GM21515 (cell line): Measurements from ENCODE around the gene PLPP1.
A peak's percentile ranks its signal among the peaks of the same experiment; 100 is the strongest.

Experiments
- ATAC-seq: cut with Tn5 transposase; IDR thresholded peaks from one replicate; pipeline ENCODE4 v1.9.1; 2021; ENCODE audit not compliant: unreplicated experiment

PLPP1 gene

DNA sequence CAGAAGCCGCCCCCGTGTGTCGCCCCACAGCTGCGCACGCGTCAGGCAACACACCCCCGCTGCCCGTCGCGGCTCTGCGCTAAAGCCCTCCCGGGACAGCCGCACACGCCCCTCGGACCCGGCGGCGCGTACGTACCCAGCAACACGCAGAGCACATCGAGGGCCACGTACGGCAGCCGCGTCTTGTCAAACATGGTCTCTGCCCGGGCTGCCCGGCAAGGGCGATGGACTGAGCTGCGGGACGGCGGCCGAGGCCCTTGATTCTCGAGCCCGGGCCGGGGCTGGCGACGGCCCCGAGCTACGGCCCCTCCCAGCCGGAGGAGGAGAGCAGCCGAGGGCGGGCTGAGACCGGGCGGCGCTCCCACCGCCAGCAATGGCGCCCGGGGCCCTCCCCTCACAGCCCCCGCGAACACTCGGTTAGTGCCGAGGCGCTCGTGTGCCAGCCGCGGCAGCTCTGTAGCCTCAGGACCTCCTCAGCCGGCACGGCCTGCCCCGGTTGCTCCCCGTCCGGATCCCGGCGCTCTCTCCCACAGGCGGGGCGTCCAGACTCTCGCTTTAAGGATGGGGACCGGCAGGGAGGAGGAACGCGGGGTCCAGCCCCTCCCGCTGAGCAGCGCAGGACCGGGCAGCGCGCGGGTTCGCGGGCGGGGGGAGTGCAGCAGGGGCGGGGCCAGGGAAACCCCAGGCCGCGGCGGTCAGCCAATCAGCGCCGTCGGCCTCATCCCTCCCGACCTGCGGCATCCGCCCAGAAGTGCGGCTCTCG, at the start of gene PLPP1:
Gene PLPP1, minus strand, starts transcription at position 529 of the 763 bp plus-strand sequence. Its CDS starts 335 bp downstream, at position 194.
- ATAC-seq = peak; percentile 82

GRCh38 chr5:55583578-55583977, 48.8 kb upstream of the PLPP1 start:
- no peak for ATAC-seq

DNA sequence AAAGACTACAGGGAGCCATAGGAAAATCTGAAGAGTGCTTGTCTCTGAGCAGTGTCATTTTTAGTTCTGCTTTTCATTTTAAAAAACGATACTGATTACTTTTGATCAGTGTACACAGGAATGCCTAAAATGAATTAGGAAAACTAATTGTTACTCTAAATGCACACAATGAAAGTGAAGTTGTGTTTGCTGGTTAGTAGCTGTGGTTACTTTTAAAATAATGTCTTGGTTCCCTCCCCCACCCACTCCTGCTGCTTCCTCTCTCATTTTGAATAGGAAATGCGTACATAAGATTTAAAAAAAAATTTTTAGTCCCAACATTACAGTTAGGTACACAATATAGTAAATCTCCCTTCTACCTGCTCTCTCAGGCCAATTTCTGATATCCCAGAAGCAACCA, 47.5 kb upstream of the PLPP1 start:
- no peak for ATAC-seq

DNA sequence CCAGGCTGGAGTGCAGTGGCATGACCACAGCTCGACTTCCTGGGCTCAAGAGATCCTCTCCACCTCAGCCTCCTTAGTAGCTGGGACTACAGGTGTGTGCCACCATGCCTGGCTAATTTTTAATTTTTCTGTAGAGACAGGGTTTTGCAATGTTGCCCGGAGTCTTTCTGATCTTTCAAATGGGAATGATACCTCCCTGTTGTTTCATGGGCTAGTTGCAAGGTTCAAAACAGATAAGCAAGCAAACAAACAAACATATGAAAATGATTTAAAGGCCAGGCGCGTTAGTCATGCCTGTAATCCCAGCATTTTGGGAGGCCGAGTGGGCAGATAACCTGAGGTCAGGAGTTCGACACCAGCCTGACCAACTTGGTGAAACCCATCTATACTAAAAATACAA, 45.3 kb upstream of the PLPP1 start:
- no peak for ATAC-seq

DNA sequence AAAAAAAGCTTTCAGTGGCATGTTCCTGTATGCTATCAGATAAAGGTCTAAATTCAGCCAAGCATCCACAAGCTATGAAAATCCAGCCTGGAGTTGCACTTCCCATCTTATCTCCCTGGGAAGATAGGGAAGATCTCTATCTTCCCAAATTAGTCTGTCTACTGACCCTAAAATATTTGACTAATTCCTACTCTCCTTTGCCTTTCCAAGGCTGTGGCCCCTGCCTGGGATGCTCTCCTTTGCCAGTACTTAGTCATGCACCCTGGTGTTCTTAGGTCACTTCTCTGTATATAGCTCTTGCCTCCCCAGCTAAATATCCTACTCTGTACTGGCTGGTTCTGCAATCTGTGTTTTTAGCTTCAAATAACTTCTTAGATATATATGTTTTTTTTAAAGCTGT, 44.0 kb upstream of the PLPP1 start:
- no peak for ATAC-seq

DNA sequence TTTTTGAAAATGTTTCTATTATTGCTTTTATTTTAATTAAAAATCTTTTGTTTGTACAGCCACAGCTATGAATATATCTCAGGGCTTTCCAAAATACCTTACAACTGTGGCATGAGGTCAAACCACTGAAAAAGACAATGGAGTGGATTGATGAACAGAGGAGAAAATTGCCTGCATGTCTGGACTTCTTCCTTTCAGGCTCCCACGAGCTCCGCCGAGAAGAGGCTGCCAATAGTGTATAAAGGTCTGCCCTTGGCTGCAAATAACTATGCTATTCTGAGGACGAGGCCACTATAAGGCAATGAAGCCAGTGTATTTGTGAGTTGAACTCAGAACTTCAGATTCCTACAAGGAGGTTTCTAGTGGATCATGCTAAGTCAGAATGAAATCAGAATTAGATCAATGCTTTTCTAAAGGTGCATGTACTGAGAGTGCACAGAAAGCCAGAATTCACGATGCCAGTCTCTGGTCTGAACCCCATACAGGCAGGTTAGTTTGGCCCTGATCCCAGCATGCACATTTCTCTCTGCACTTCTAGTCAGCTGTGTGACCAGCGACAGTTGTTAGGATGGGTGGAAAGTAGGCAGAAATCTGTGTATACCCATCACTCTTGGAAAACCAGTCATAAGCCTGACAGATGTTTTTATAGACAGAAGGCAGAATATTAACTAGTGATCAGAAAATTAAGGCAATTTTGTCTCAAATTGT, 42.7 kb upstream of the PLPP1 start:
- ATAC-seq = no peak

DNA sequence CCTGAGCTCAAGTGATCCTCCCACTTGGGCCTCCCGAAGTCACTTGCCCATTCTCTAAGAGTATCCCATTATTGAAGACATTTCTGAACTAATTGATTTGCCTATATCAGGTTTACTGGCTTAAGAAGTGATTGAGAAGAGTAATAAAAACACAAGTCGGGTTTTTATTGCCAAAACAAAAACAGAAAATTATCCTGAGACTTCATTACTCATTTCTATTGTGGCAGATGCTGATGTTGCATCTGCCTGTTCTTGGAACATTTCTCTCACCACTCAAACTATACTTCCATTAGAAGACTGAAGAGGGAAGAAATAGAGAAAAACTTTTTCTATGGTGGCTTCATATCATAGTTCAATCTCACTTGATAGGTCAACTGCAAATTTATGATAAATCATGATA, 41.9 kb upstream of the PLPP1 start:
- ATAC-seq = no peak

- no peak for ATAC-seq
These were observed 41.2 kb upstream of the PLPP1 start for GRCh38 chr5:55575815-55576583.

- no peak for ATAC-seq
These were observed 37.8 kb upstream of the PLPP1 start for GRCh38 chr5:55572600-55572999.

- ATAC-seq = no peak
These were observed 37.3 kb upstream of the PLPP1 start for GRCh38 chr5:55572020-55572419.

- no peak for ATAC-seq
These were observed 35.8 kb upstream of the PLPP1 start for GRCh38 chr5:55570570-55570969.

GRCh38 chr5:55570026-55570425, 35.3 kb upstream of the PLPP1 start:
- no peak for ATAC-seq

DNA sequence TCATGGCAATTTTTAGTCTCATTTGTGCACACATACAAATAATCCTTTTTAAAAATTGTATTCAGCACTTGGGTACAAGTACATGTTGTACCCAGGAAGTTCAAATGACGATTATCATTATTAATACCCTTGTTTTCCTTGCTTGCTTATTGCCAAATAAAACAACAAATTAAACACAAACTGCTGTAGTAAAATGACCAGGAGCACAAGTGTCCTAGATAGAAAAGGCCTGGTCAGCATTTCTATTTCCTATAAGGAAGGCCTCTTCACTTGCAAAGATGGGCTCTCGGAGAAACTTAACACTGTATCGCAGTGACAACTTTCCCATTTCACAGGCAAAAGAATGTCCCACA, 34.7 kb upstream of the PLPP1 start:
- no peak for ATAC-seq

GRCh38 chr5:55568654-55569512, 34.1 kb upstream of the PLPP1 start:
- no peak for ATAC-seq

DNA sequence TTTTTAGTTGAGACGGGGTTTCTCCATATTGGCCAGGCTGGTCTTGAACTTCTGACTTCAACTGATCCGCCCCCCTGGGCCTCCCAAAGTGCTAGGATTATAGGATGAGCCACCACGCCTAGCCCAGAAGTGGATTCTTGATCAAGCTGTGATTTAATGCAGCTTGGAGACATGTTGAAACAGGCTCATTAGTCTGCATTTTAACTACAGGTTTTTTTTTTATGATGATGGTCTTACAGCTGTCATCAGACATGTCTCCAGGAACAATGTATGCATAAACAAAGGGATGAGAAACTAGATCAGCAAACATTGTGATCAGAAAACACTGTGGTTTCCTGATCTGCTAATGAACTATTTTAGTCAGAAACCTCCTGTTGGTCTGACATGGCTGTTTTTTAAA, 30.0 kb upstream of the PLPP1 start:
- no peak for ATAC-seq

- no peak for ATAC-seq
These were observed 23.7 kb upstream of the PLPP1 start for GRCh38 chr5:55558484-55558883.

DNA sequence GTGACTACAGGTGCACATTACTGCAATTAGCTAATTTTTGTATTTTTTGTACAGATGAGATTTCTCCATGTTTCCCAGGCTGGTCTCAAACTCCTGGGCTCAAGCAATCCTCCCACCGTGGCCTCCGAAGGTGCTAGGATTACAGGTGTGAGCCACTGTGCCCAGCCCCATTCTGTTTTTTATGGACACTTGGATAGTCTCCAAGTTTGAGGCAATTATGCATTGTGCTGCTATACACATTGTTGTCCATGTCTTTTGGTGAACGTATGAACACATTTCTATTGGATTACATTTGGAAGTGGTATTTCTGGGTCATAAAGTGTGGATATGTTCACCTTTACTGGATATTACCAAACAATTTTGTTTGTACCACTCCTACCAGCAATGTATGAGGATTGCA, 22.4 kb upstream of the PLPP1 start:
- no peak for ATAC-seq

GRCh38 chr5:55554585-55555202, 19.9 kb upstream of the PLPP1 start:
- ATAC-seq = no peak

GRCh38 chr5:55551904-55552303, 17.1 kb upstream of the PLPP1 start:
- ATAC-seq = no peak

GRCh38 chr5:55551358-55551757, 16.6 kb upstream of the PLPP1 start:
- ATAC-seq = no peak

GRCh38 chr5:55547781-55548180, 13.0 kb upstream of the PLPP1 start:
- no peak for ATAC-seq
